ENCODE measurements around the gene PPP1R1C.

GRCh38 chr2:182078988-182079602 lies 93.4 kb downstream of the PPP1R1C start:
- no peak for TF ChIP-seq POLR2A (IDR thresholded peaks at IDR 0.05)
- TF ChIP-seq, protein P1, sequence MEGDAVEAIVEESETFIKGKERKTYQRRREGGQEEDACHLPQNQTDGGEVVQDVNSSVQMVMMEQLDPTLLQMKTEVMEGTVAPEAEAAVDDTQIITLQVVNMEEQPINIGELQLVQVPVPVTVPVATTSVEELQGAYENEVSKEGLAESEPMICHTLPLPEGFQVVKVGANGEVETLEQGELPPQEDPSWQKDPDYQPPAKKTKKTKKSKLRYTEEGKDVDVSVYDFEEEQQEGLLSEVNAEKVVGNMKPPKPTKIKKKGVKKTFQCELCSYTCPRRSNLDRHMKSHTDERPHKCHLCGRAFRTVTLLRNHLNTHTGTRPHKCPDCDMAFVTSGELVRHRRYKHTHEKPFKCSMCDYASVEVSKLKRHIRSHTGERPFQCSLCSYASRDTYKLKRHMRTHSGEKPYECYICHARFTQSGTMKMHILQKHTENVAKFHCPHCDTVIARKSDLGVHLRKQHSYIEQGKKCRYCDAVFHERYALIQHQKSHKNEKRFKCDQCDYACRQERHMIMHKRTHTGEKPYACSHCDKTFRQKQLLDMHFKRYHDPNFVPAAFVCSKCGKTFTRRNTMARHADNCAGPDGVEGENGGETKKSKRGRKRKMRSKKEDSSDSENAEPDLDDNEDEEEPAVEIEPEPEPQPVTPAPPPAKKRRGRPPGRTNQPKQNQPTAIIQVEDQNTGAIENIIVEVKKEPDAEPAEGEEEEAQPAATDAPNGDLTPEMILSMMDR (IDR thresholded peaks at IDR 0.05), result no peak

All from testis (tissue), 2 donors.